SH-SY5Y (cell line): ENCODE measurements around the gene RSF1.

Source experiments
- GATA2 ChIP-seq: IDR thresholded peaks from 2 replicates; pipeline ENCODE4 v1.6.1; 2011; ENCODE audit warnings: mild to moderate bottlenecking, low read depth, low read length
- GATA3 ChIP-seq: IDR thresholded peaks from 2 replicates; pipeline ENCODE4 v1.6.1; 2011; ENCODE audit warnings: low read depth, mild to moderate bottlenecking, low read length, moderate library complexity

DNA sequence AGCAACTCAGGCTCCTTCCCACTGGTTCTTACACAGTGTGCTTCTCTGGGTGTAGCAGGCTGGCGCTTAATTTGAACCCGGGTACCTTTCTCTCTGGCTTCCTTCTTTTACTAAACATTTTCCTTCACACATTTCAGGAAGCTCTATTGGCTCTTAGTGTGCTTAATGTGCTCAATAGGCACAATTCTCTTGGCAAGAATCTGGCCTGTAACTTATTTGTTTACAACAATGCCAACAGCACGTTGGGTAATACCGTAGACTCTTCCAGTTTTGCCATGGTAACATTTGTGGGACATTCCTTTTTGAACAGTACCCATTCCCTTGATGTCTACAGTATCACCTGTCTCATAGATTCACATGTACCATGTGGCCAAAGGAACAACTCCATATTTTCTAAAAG lies 48.2 kb upstream of the RSF1 start:
- TF ChIP-seq GATA2, result no peak
- TF ChIP-seq GATA3, result no peak
